HG02798 (cell line): ENCODE data around the gene DIPK2A.

Experiments used
- ATAC-seq: cut with Tn5 transposase; IDR thresholded peaks from one replicate; pipeline ENCODE4 v1.9.1; 2021; ENCODE audit warnings: mild to moderate bottlenecking; ENCODE audit not compliant: unreplicated experiment, poor library complexity

Gene DIPK2A, protein sequence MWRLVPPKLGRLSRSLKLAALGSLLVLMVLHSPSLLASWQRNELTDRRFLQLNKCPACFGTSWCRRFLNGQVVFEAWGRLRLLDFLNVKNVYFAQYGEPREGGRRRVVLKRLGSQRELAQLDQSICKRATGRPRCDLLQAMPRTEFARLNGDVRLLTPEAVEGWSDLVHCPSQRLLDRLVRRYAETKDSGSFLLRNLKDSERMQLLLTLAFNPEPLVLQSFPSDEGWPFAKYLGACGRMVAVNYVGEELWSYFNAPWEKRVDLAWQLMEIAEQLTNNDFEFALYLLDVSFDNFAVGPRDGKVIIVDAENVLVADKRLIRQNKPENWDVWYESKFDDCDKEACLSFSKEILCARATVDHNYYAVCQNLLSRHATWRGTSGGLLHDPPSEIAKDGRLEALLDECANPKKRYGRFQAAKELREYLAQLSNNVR

DNA sequence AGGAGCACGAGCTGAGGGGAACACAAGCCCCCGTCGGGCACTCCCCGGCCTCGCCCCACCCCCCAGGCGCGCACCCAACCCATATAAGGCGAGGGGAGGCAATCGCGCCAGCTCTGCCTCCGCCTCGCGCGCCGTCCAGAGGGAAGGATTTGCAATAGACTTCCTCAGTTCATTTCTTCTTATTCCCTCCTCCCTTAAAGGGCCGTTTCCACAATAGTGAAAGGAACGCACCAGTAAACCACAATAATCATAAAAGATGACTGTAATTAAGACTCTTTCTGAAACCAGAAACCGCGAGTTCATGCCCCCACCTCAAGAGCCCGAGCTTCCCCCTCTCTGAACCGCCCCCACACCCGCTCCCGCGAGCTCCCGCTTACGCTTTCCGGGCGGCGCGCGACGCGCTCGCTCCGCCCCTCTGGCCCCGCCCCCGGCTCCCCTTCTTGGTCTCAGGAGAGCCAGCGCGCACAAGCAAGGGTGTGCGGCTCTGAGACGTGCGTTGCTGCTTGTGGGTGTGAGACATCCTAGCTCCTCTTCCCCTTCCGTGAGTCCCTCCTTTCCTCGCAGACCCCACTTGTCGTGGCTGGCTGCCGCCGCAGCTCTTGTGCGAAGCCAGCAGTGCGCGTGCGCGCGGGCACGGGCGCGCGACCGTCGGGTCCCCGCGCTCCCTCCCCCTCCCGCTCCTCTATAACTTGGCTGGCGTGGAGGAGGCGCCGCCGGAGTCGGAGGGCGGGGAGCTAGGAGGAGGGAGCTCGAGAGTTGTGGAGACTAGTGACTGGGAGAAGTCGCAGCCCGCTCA lies at the start of gene DIPK2A:
Gene DIPK2A (plus strand): TSS at position 465 of the 796 bp plus-strand sequence. CDS start 510 bp downstream, outside the sequence.
- peak; percentile 67 for ATAC-seq

DNA sequence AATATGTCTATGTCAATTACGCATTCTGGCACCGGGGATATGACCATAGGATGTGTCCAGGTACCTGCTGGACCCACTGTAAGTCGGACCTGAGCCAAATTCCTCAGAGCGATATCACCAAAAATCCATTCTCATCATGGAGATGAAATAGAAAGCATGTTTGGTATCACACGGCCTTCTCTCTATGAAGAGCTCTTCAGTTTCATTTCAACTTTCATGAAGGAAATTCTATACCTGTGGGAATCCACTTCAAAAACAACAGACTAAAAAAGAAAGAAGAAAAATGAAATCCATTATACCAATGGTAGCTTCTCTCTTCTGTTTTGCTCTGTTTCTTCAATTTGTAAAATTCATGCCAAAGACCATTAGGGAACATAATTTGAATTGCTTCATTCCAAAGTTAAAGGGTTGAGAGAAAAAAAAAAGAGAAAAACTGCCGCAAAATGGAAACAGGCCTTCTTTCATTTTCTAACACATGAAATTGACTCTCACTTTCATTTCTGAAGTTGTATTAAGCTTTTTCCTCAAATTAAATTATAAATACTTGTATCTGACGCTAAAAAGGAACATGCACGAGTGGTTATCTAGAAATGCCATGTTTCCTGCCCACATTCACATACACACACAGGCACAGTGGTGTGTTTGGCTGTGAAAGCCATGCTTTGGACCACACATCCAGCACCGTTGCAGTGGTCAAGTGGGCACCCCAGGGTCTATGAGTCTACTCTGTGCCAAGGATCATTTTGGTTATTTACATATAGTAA lies 46.9 kb upstream of the DIPK2A start:
- peak; percentile 69 for ATAC-seq

DNA sequence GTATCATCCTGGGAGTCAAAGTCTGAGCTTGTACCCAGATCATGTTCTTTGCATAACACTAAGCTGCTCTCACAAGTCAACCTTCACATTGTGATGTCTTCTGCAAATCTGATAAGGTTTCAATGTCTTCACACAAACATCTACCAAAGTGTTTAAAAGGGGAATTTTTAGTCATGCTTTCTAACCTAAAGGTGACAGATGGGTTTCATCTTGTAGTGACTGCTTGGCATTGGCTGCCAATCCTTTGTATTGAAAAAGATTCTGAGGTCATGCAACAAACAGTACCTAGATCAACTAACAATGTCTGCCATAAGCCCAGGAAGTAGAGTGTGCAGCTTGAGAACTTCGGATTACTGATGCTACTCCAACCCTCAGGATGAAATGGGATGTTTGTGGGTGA lies 43.6 kb upstream of the DIPK2A start:
- no peak for ATAC-seq

DNA sequence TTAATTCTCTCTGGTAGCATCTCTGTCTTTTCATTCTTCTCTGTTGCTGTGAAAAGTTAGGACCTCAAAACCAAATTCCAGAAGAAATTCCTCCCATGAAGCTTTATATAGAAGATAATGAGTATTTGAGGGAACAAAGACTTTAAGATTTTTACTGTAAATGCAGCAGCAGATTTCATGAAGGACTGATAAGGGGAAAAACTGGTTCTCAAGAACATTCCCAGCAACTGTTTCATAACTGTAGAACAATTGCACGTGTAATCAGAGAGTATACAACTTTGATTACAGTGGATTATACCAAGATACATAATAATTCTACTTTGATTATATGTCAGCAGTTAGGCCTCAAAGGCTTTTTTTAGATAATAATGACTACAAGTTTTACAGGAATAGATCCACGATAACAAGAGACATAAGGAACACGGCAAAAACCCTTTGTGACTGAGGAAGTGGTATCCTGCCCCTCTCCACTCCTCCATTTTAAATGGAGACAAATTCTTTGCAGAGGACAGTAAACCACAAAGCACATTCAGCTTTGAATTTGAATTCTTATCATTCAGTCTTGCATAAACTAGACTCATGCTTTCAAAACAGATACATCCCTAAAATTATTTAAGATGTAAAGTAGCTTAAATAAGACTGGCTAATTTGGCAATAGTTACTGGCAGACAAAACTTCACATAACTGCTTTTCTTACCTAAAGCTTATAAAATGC lies 42.9 kb upstream of the DIPK2A start:
- ATAC-seq = no peak

DNA sequence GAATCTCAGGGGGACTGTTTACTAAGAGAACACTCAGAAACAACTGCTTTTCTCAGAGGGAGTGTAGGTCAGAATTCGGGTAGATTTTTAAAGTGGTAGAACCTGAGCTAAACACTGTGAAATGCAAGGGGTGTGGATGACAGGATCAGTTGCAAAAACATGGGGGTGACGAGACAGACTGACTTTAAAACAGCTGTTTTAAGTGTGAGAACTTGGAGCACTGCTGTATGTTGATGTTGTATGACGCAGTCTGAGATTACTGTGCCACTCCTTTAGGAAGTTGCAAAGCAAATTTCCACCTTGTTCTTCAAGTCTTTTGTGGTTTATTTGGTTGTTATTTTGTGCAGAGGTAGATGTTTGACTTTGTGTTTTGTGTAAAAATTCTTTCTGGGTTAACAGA lies 36.8 kb upstream of the DIPK2A start:
- ATAC-seq = no peak

DNA sequence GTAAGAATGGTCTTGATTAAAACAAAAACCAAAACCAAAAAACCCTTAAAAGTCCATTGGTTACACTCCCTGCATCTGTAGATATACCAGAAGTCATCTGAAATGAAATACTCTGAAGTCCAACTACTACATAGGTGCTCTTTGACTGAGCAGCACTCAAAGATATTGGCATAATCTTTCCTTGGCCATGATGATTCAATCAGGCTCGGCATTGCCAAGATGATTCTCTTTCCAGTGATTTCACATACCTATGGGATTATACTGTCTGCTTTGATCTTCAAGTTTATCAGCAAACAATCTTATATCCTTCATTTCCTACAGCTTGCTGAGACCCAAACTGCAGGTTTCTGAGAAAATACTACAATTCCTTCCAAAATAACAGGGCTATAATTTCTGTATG lies 35.9 kb upstream of the DIPK2A start:
- ATAC-seq = no peak

DNA sequence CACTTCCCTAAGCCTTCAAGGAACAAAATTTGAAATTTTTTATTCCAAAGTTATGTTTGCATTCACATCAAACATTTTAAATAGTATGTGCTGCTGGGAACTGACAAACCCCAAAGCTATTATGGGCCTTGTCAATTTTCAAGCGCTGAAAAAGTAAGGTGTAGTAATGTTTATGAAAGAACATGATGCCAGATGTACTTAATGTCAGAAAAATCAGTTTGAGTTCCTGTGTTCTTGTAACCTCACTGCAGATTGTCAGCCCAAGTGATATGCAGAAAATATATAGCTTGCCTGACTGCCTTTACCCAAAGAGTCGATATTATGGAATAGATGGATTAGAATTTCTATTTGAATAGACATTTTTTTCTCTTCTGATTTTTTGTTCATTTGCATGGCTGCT lies 20.8 kb upstream of the DIPK2A start:
- ATAC-seq = no peak

DNA sequence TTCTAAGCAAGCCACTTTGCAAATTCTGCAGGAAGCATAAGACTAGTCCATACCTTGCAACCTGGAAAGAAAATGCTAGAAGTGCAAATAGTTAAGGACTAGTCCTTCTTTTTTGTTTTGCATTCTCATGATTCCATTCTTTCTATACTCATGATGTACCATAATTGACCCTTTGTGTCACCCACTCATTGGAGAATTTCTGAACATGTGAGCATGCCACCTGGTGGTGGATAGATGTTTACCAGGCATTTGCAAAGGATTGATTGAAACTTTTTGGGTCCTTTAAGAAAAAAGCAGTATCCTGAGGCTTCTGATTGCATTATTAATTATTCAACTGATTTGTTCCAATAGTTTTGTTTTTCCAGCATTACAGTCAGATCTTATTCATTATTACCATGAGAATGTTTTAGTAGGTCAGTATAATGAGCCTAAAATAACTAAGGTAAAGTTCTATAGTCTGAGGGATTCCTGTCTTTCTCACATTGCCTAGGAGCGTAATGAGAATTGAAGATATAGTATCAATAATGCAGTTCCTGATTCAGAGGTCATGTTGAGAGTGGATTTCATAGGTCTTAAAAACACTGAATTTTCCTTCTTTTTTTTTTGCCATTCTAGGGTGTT lies 20.2 kb upstream of the DIPK2A start:
- ATAC-seq = peak; percentile 88

DNA sequence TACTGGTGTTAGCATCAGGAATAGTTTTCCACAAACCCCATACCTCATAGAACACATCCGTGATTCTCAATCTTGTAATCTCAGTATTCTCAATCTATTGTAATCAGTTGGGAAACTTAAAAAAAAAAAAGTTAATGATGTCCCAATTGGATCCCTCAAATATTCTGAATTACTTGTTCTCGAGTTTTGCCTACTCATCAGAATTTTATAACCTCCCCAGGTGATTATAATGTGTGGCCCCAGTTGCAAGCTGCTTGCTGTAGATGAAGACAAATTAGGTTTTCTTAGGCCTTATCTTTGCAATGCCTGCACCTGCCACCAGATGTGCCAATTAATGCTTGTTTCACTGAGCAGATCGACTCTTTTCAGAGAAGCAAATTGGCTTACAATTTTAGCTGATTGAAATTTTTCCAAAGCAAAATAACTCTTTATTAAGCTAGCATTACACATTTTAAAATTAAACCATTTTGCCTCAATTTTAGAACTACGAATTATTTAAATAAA lies 19.0 kb upstream of the DIPK2A start:
- ATAC-seq = no peak

DNA sequence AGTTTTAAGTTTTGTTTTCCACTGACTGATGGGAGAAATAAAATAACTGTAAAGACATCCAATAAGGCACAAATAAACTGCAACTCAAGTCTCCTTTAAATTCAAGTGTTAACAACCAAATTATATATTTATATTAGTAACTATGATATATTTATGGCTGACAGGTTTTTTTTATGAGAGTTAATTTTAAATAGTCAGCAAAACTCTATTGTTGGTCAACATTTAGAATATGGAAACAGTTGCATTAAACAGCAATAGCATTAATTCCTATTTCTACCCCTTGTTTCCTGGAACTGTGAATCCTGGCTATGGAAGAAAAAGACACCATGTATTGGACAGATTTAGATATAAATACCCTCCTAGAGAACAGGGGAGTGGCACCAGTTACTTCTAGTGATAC lies 16.5 kb upstream of the DIPK2A start:
- no peak for ATAC-seq

DNA sequence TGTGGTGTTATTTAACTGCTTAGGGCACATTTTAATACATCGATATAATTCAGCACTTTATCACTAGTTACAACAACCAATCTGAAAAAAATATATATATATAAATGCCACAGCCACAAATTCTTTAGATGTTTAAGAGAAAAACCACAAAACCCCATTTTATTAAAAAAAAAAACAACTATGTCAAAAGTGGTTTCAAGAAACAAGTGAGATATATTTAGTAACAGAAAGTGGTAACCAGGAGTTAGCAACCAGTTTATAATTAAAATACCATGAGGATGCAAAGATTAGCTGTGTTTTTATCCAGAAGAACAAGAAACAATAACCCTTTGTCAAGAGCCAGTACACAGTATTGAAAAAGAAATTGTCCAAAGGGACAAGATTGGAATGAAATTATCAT lies 14.8 kb upstream of the DIPK2A start:
- no peak for ATAC-seq

DNA sequence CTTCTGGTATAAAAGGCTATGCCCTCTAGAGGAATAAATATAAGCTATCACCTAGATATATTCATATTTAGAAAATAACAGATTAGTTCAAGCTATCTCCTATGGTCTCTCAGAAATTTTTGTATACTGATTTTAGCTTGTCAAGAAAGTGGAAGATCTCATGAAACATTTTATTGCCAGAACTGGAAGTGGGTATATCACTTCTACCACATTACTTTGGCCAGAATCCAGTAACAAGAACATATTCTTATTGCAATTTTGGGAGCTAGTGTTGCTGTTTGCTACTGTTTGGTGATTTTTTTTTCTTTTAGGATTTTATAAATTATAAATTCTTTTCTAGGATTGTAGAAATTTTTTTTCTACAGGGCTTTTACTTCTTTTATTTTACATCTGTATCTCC lies 14.2 kb upstream of the DIPK2A start:
- no peak for ATAC-seq

DNA sequence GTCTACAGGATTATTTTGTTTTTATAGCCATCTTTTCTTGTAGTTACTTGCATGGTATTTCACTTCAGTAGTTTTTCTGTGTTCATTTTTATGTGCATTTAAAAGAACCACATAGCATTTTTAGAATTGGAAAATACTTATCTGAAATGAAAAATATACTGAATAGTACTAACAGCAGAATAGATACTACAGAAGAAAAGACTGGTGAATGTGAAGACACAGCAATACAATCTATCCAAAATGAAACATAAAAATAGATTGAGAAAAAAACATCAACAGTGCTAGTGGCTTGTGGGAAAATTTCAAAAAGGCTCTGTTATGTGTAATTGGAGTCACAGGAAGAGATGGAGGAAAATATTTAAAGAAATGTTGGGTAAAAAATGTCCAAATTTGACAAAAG lies 12.7 kb upstream of the DIPK2A start:
- ATAC-seq = no peak

DNA sequence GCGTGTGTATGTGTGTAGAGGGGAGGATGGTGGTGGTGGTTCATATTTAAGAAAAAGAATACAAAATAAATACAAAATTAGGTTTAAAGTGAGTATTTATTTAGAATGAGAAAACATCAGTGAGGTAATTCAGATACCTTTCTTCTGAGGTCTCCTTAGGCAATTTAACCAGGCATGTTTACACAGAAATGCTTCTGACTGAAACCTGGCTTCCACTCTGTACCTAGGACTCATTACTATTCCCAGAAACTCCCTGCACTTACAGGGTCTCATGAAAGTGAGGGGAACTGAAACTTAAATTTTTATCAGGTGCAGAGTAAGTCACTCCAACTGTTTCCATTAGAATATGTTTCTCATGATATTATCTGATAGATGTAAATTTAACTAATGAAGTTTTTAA lies 10.3 kb upstream of the DIPK2A start:
- no peak for ATAC-seq

DNA sequence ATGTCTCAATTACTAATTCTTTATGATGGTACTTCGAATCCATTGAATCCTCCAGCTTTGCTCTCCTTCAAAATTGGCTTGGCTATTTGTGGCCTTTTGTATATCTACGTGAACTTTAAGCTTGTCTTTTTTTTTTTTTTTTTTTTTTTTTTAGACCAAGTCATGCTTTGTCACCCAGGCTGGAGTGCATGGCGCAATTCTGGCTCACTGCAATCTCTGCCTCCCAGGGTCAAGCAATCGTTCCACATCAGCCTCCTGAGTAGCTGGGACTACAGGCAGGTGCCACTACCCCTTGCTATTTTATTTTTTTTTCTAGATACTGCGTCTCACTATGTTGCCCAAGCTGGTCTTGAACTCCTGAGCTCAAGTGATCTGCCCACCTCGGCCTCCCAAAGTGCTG lies 7.7 kb upstream of the DIPK2A start:
- no peak for ATAC-seq

DNA sequence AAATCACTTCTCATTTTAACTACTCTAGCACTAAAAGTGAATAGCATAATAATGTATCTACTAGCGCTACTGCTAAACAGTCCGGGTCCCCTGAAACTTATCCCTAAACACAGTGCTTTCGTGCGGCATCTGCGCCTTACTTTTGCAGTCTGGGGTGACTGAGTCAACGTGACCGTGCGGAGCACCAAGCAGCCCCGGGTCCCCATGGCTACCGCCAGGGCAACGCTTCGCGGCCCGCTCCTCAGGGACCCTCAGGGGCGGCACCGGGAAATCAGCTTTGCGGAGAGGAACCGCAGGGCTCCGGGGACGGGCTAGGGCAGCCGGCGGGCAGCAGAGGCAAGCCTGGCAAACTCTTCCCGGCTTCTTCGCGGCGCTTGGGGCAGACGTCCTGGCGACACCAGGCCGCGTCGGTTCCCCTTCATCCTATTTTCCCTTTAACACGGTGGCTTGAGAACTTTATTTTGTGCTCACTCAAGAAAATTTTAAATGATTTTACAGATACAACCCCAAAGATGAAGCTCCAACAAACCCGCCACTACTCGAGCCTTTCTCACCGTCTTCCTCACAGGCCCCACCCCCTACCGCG lies 757 bp upstream of the DIPK2A start:
- peak; percentile 11 for ATAC-seq

DNA sequence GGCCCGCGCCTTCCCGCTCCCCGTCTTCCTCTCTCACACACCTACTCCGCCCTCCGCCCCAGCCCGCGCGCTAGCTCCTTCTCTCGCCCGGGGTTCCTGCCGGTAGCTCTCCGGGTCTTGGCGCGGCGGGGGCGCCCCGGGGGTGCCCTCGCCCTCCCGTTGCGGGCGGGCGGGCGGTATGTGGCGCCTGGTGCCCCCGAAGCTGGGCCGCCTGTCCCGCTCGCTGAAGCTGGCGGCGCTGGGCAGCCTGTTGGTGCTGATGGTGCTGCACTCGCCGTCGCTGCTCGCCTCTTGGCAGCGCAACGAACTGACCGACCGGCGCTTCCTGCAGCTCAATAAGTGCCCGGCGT lies 507 bp downstream of the DIPK2A start:
- ATAC-seq = no peak

DNA sequence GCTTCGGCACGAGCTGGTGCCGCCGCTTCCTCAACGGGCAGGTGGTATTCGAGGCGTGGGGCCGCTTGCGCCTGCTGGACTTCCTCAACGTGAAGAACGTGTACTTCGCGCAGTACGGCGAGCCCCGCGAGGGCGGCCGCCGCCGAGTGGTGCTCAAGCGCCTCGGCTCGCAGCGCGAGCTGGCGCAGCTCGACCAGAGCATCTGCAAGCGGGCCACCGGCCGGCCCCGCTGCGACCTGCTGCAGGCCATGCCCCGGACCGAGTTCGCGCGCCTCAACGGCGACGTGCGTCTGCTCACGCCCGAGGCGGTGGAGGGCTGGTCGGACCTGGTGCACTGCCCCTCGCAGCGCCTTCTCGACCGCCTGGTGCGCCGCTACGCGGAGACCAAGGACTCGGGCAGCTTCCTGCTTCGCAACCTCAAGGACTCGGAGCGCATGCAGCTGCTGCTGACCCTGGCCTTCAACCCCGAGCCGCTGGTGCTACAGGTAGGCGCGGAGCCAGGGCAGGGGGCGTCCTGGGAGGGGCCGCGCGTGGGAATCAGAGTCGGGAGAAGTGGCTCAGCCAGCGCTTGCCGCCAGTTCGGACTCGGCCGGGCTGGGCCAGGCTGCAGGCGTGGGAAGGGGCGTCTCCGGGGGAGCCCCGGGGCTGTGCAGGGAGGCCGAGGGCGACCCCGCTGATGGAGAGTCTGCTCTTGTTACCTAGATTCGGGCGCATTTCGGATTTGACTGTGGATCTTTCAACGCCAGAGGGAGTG lies 1.1 kb downstream of the DIPK2A start:
- ATAC-seq = peak; percentile 32
